Left ventricle myocardium inferior (tissue), 1 donor: ENCODE measurements around the gene DIAPH1. TPM values are rescaled to one million over a fixed set of nuclear protein-coding genes. Genes with fewer than 3 reads are reported as not detected.

ENCODE experiments used
- DNase-seq: peaks from one replicate; pipeline ENCODE4 v3.0.0-alpha.2; 2020
- H3K27ac ChIP-seq: fragments of 200-600 bp; replicated peaks from 2 replicates; pipeline ENCODE4 v1.8.0; 2021
- H3K27me3 ChIP-seq: fragments of 200-600 bp; 2 replicates; pipeline ENCODE4 v1.8.0; 2021; ENCODE audit warnings: low read depth
- H3K36me3 ChIP-seq: fragments of 200-600 bp; 2 replicates; pipeline ENCODE4 v1.8.0; 2021
- H3K4me1 ChIP-seq: fragments of 200-600 bp; 2 replicates; pipeline ENCODE4 v1.8.0; 2021
- H3K4me3 ChIP-seq: fragments of 200-600 bp; 2 replicates; pipeline ENCODE4 v1.8.0; 2021; ENCODE audit warnings: mild to moderate bottlenecking, moderate library complexity
- H3K9me3 ChIP-seq: fragments of 200-600 bp; replicated peaks from 2 replicates; pipeline ENCODE4 v1.8.0; 2021
- CTCF ChIP-seq: fragments of 200-600 bp; IDR thresholded peaks from 2 replicates; pipeline ENCODE4 v1.8.0; 2021; ENCODE audit warnings: antibody characterized with exemption, mild to moderate bottlenecking, borderline replicate concordance
- intact Hi-C: fragments of 100-400 bp; cut with micrococcal nuclease; formaldehyde crosslinking; loops from one replicate; pipeline ENCODE4 v1.11.0; 2022
- long read RNA-seq: library from polyadenylated mRNA; unstranded; transcript quantifications from one replicate; pipeline ENCODE4 v2.0.0, GENCODE V29; 2021
- total RNA-seq: library from RNA; stranded (reverse); fragmentation: NEBNext Ultra II Directional; extraction: Animal tissue kit (Norgen Biotek cat#: 25700); gene quantifications from one replicate; pipeline ENCODE4 v1.2.1, GENCODE V29; 2021
- donor health status: DM: no; HTN: yes; CAD: no; lungs with severe emphysema.

The DIAPH1 gene
- 53.1 TPM for total RNA-seq
- long read RNA-seq, partial matches to known transcripts: 11 of 60 reads
- long read RNA-seq, other reads (novel, unspliced or antisense): 47 of 60 reads

- Histone ChIP-seq H3K4me1 (peaks cover 54% of the 10 kb centered on the region), H3K36me3 (peaks cover 38% of the 10 kb centered on the region), H3K4me3 (peak within 1 kb of the TSS; percentile 89), H3K27ac (peak within 1 kb of the TSS; percentile 95), H3K9me3 (no peaks in the 10 kb centered on the region), H3K27me3 (no peaks in the 10 kb centered on the region)
- TF ChIP-seq CTCF: peak; percentile 98
- DNase-seq: peak; percentile 97
- intact Hi-C loops: no loop called here
Observed at GRCh38 chr5:141618804-141619554, at the start of gene DIAPH1. TSS of gene DIAPH1 (minus strand) at chr5:141619000. CDS start at chr5:141618914, 86 bp downstream.

GRCh38 chr5:141665995-141666940, 47.5 kb upstream of the DIAPH1 start:
- H3K4me1 ChIP-seq: peaks cover 4% of the 10 kb centered on the region
- no peak overlapping the region for H3K4me3 ChIP-seq
- no peaks in the 10 kb centered on the region for H3K9me3 ChIP-seq
- H3K27me3 ChIP-seq: no peaks in the 10 kb centered on the region
- no peak overlapping the region for H3K27ac ChIP-seq
- peaks cover 47% of the 10 kb centered on the region for H3K36me3 ChIP-seq
- no peak for TF ChIP-seq CTCF
- intact Hi-C loops: no loop called here
- no peak for DNase-seq

GRCh38 chr5:141664733-141665461, 46.1 kb upstream of the DIAPH1 start:
- peak; percentile 76 for DNase-seq
- Histone ChIP-seq H3K4me3 (no peak overlapping the region), H3K4me1 (peaks cover 4% of the 10 kb centered on the region), H3K27ac (no peak overlapping the region), H3K27me3 (no peaks in the 10 kb centered on the region), H3K9me3 (no peaks in the 10 kb centered on the region), H3K36me3 (peaks cover 51% of the 10 kb centered on the region)
- intact Hi-C loops: no loop called here
- peak; percentile 92 for TF ChIP-seq CTCF

- H3K4me3 ChIP-seq: no peak overlapping the region
- H3K27ac ChIP-seq: no peak overlapping the region
- DNase-seq: no peak
- H3K9me3 ChIP-seq: no peaks in the 10 kb centered on the region
- intact Hi-C loops: no loop called here
- no peak for TF ChIP-seq CTCF
- H3K36me3 ChIP-seq: peaks cover 63% of the 10 kb centered on the region
- H3K27me3 ChIP-seq: no peaks in the 10 kb centered on the region
- peaks cover 4% of the 10 kb centered on the region for H3K4me1 ChIP-seq
Observed at GRCh38 chr5:141663506-141663905, 44.7 kb upstream of the DIAPH1 start.

- no peak for DNase-seq
- H3K4me1 ChIP-seq: peaks cover 4% of the 10 kb centered on the region
- TF ChIP-seq CTCF: no peak
- no peak overlapping the region for H3K27ac ChIP-seq
- H3K4me3 ChIP-seq: no peak overlapping the region
- no peaks in the 10 kb centered on the region for H3K27me3 ChIP-seq
- intact Hi-C loops: no loop called here
- H3K9me3 ChIP-seq: no peaks in the 10 kb centered on the region
- H3K36me3 ChIP-seq: peaks cover 75% of the 10 kb centered on the region
Observed at GRCh38 chr5:141662028-141662427, 43.2 kb upstream of the DIAPH1 start.
